ENCODE data around the gene TPTE2.
"Not testable (repeated sequence)": the region's sequence is repeated elsewhere in the genome, so short reads cannot be mapped to it uniquely, and the experiment has no call there.

Gene TPTE2

GRCh38 chr13:19561127-19561582 lies at the start of gene TPTE2:
Gene TPTE2 (minus strand): TSS chr13:19561532. CDS start chr13:19503234, 58,298 bp downstream.
- not testable (repeated sequence) for DNase-seq (ENCODE audit: low read depth)

DNA sequence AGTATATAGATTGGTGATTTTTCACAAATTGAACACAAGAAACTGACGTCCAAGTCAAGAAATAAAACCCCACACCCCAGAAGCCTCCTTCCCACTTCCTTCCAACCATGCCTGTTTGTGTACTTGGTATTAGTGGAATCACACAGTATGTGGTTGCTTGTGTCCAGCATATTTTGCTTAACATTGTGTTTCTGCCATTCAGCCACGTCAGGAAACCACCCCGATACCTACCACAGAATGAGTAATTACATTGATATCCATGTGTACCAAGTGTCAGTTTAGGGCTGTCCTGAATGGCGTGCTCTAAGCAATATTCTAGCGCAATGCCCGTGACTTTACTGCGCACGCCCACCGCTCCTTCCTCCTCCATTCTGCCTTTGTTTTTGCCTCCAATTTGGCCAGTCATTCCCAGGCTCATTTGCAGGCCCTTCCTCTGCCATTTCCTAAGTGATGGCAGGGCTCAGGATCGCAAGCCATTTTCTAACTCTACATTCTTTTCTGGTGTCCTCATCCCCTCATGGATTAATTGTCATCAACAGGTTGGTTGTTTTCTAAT lies 46.3 kb upstream of the TPTE2 start:
- DNase-seq (ENCODE audit: low read depth): no peak

GRCh38 chr13:19606737-19607136 lies 45.4 kb upstream of the TPTE2 start:
- no peak for DNase-seq (ENCODE audit: low read depth)

DNA sequence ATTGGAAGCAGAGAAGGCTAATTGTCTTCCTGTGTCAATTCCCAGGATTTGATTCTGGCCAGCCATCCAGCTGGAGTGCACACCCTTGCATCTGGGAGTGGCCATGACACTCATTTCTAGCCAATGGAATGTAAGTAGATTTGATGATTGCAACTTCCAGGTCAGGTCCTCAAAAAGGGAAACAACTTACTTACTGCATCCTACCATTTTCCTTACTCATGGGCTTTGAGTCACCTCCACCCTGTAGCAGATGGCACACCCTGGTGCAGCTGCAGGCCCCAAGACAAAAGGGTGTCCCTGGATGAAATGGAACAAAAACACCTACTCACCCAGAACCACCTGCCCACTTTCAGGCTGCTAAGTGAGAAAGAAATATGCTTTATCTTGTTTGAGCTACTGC lies 44.8 kb upstream of the TPTE2 start:
- no peak for DNase-seq (ENCODE audit: low read depth)

GRCh38 chr13:19605161-19605955 lies 44.0 kb upstream of the TPTE2 start:
- no peak for DNase-seq (ENCODE audit: low read depth)

- no peak for DNase-seq (ENCODE audit: low read depth)
These were observed 43.0 kb upstream of the TPTE2 start for GRCh38 chr13:19604306-19604705.

DNA sequence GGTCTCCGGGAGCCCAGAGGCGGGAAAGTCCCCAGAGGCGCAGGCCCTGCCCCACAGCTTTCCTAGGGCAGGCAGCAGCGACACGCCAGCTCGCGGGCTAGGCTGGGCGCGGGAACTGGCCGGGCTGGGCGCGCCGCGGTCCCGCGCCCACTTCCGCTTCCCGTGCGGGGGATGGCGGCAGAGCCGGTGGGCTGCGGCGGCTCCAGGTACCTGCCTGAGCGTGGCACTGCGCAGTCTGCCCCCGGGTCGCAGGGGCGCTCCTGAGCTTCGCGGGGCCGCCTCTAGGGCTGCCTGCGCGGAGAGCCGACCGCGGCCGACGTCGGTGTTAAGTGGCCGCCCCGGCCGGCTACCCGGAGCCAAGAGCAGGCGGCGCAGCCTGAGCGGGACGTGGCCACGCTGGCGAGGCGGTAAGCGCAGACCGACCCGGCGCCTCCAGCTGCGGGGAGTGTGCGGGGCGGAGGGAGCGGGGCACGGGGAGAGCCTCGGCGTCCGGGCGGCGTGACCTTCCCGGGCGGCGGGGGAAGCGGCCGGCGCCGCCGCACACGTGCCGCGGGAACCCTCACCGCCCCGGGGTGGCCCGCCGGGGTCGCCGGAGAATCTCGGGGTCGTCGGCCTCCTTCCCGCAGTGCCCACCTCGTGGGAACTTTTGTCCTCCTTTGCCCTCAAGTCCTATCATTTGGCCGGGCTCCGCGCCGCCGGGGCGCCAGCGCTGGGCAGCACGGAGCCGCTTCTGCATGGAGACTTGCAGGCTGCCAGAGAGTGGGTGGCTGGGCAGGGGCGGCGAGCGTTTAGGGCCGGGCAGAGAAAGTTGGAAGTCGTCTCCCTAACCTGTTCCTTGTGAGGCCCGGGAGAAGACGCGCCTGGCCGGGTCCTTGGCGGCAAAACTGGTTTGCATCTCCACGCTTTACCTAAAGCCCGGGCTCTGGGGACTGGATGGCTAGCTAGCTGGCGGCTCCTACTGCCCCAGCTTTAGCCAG lies 40.7 kb upstream of the TPTE2 start:
- no peak for DNase-seq (ENCODE audit: low read depth)

DNA sequence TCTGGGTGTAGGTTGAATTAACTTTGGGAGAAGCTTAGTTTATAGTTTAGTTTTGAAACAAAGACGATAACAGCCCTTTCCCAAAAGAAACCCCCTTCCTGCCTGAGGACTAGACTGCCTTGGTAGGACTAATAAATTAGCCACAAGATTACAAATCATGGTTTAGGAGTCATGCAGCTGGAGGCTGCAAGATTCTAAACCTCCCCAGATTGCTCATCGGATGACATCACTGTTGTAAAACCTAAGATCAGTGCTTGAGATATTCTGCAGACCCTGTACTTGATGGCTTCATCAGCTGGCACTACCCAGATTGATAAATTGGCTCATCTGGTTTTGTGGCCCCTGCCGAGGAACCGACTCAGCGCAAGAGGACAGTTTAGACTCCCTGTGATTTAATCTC lies 36.2 kb upstream of the TPTE2 start:
- no peak for DNase-seq (ENCODE audit: low read depth)

GRCh38 chr13:19596960-19597361 lies 35.6 kb upstream of the TPTE2 start:
- DNase-seq (ENCODE audit: low read depth): no peak

- no peak for DNase-seq (ENCODE audit: low read depth)
These were observed 34.8 kb upstream of the TPTE2 start for GRCh38 chr13:19596086-19596485.

- no peak for DNase-seq (ENCODE audit: low read depth)
These were observed 31.4 kb upstream of the TPTE2 start for GRCh38 chr13:19592657-19593180.

DNA sequence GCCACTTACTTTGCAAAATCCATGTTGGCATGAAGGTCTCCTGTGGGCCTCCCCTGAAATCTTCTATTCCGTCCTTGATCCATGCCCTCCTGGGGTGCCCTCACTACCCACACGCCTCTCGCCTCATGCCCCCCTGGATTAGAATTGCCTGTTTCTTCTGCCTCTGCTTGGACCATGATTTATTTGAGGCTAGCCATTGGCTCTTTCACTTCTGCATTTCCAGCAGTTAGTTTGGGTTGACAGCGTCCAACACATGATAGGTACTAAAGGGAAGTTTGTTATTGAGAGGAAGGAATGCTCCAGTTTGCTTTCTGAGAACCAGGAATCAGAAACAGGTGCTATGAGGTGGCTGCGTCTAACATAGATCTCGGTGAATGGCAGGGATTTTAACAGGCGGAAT lies 30.5 kb upstream of the TPTE2 start:
- no peak for DNase-seq (ENCODE audit: low read depth)

- DNase-seq (ENCODE audit: low read depth): no peak
These were observed 29.1 kb upstream of the TPTE2 start for GRCh38 chr13:19590423-19590822.

- DNase-seq (ENCODE audit: low read depth): no peak
These were observed 28.0 kb upstream of the TPTE2 start for GRCh38 chr13:19589312-19589711.

DNA sequence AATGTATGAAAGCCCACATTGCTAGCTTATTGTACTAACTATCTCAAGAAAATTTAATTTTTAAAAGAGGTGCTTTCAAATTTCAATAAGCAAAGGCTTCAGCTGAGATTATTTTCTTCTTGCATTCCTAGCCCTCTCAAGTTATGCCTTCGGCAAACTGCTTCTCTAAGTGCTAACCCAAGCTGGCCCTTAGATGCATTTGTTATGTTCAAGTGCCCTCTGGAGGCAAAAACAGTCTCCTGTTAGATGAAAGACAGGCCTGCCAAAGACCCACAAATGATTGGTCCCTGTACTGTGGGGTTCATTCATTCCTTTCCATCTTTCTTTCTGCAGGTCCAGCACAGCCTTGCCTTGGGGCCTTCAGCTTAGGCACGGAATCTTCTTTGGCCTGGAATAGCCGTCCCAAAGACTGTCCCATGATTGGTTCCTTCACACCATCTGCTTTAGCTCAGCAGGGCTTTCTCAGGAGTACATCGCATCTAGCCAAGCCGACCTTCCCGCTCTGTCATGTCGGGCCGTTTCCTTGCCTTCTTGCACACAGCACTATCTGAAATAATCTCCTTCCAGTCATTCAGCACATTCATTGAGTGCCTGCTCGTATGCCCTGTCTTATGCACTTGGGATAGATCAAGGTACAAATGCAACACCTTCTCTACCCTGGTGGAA lies 26.4 kb upstream of the TPTE2 start:
- no peak for DNase-seq (ENCODE audit: low read depth)

- no peak for DNase-seq (ENCODE audit: low read depth)
These were observed 25.7 kb upstream of the TPTE2 start for GRCh38 chr13:19586904-19587634.

DNA sequence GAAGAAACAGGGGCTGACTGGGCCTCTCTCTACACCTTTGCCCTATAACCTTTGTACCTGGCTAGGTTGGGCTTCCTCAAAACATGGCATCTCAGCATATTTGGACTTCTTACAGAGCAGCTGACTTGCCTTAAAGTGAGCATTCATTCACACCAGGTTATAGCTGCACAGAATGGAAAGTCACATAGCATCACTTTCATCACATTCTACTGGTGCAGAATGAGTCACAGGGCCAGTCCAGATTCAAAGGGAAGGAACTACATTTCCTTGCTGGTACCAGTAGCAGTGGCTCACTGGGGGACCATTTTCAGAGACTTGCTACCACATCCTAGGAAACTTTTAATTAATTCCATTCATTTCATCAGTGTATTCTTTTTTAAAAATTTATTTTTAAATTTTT lies 20.3 kb upstream of the TPTE2 start:
- DNase-seq (ENCODE audit: low read depth): no peak

GRCh38 chr13:19575230-19575629 lies 13.9 kb upstream of the TPTE2 start:
- no peak for DNase-seq (ENCODE audit: low read depth)

- no peak for DNase-seq (ENCODE audit: low read depth)
These were observed 11.9 kb upstream of the TPTE2 start for GRCh38 chr13:19573120-19573716.

DNA sequence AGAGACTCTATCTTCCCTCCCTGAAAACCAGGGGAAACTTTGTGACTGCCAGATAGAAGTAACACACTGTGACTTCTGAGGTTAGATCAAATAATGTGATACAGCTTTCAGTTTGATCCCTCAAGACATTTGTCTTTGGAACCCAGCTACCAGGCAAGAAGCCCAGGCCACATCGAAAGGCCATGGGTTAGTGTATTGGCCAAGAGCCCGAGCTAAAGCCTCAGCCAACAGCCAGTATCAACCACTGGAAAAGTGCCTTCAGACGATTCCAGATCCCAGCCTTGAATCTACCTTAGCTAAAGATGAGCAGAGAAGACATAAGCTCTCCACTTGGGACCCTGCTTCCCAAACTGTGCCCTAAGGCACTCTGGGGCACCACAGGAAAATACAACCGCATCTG lies 10.9 kb upstream of the TPTE2 start:
- DNase-seq (ENCODE audit: low read depth): no peak
